Suprapubic skin (tissue), 3 donors: ENCODE results near the gene PRRC2B.

Source experiments
- POLR2AphosphoS5 ChIP-seq, 3 donors: sonication (generic); formaldehyde crosslinking; IDR thresholded peaks; one replicate each; pipeline ENCODE4 v1.6.1; 2017; ENCODE audit warnings: antibody characterized with exemption in 3 of 3
- TF ChIP-seq, protein P1 (sequence below), 2 donors: fragments of 200-600 bp in 1 of 2; fragments of 450-650 bp in 1 of 2; sonication (generic) in 1 of 2; IDR thresholded peaks; one replicate each; pipeline ENCODE4 v1.5.1; 2016 to 2019; ENCODE audit warnings: antibody characterized with exemption in 2 of 2, mild to moderate bottlenecking in 1 of 2, moderate library complexity in 1 of 2

- TF ChIP-seq POLR2AphosphoS5 (IDR thresholded peaks at IDR 0.05) = no peak
- TF ChIP-seq, protein P1, sequence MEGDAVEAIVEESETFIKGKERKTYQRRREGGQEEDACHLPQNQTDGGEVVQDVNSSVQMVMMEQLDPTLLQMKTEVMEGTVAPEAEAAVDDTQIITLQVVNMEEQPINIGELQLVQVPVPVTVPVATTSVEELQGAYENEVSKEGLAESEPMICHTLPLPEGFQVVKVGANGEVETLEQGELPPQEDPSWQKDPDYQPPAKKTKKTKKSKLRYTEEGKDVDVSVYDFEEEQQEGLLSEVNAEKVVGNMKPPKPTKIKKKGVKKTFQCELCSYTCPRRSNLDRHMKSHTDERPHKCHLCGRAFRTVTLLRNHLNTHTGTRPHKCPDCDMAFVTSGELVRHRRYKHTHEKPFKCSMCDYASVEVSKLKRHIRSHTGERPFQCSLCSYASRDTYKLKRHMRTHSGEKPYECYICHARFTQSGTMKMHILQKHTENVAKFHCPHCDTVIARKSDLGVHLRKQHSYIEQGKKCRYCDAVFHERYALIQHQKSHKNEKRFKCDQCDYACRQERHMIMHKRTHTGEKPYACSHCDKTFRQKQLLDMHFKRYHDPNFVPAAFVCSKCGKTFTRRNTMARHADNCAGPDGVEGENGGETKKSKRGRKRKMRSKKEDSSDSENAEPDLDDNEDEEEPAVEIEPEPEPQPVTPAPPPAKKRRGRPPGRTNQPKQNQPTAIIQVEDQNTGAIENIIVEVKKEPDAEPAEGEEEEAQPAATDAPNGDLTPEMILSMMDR (IDR thresholded peaks at IDR 0.05) = no peak
These were observed 8.2 kb downstream of the PRRC2B start for GRCh38 chr9:131402073-131402472.
